Uterus (tissue), 2 donors: ENCODE results near the gene ZC3H15.

Experiments used
- POLR2A ChIP-seq, 2 donors: fragments of 450-650 bp; IDR thresholded peaks; one replicate each; pipeline ENCODE4 v1.6.1; 2016; ENCODE audit warnings: antibody characterized with exemption in 2 of 2, mild to moderate bottlenecking in 1 of 2, moderate library complexity in 1 of 2
- TF ChIP-seq, protein P1 (sequence below), 4 experiments: fragments of 200-600 bp in 2 of 4; fragments of 450-650 bp in 2 of 4; sonication (generic) in 2 of 4; IDR thresholded peaks; one replicate each; pipeline ENCODE4 v1.5.1; 2016 to 2019; ENCODE audit warnings: antibody characterized with exemption in 4 of 4, mild to moderate bottlenecking in 2 of 4, moderate library complexity in 1 of 4

DNA sequence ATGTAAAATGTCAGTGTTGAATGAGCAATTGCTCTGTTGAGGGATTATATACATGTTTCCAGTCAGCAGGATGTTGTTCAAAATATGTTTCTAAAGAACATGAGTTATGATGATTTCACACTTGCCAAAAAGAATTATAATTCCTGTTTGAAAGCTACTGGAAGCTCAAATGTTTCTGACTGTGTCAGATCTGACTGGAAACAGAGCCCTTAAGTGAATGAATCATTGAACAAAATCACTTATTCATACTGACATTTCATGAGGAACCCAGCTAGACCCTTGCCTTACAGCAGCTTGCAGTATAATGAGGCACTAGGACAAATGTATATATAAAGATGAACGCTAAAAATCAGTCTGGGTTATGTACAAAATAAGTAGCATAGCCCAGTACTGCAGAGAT is 68.4 kb downstream of the ZC3H15 start:
- TF ChIP-seq, protein P1, sequence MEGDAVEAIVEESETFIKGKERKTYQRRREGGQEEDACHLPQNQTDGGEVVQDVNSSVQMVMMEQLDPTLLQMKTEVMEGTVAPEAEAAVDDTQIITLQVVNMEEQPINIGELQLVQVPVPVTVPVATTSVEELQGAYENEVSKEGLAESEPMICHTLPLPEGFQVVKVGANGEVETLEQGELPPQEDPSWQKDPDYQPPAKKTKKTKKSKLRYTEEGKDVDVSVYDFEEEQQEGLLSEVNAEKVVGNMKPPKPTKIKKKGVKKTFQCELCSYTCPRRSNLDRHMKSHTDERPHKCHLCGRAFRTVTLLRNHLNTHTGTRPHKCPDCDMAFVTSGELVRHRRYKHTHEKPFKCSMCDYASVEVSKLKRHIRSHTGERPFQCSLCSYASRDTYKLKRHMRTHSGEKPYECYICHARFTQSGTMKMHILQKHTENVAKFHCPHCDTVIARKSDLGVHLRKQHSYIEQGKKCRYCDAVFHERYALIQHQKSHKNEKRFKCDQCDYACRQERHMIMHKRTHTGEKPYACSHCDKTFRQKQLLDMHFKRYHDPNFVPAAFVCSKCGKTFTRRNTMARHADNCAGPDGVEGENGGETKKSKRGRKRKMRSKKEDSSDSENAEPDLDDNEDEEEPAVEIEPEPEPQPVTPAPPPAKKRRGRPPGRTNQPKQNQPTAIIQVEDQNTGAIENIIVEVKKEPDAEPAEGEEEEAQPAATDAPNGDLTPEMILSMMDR (IDR thresholded peaks at IDR 0.05), result no peak
- TF ChIP-seq POLR2A (IDR thresholded peaks at IDR 0.05), result no peak
